NOMO-1 treated with DMSO at 0.1 percent for 48 hours (cell line): ENCODE measurements around the gene TIMP2.
"Not testable (repeated sequence)": the region's sequence is repeated elsewhere in the genome, so short reads cannot be mapped to it uniquely, and the experiment has no call there.

Experiments
- DNase-seq: peaks from one replicate; lab custom pipeline; 2025; ENCODE audit not compliant: unreplicated experiment; lab: John Stamatoyannopoulos, UW

Gene TIMP2

GRCh38 chr17:78957128-78957527 lies 31.9 kb upstream of the TIMP2 start:
- no peak for DNase-seq

GRCh38 chr17:78956254-78956653 lies 31.1 kb upstream of the TIMP2 start:
- no peak for DNase-seq

GRCh38 chr17:78954684-78955083 lies 29.5 kb upstream of the TIMP2 start:
- DNase-seq, result no peak

GRCh38 chr17:78953356-78954350 lies 28.5 kb upstream of the TIMP2 start:
- DNase-seq, result no peak

- no peak for DNase-seq
Observed at GRCh38 chr17:78952706-78953105, 27.5 kb upstream of the TIMP2 start.

- DNase-seq, result no peak
Observed at GRCh38 chr17:78951967-78952551, 26.9 kb upstream of the TIMP2 start.

- no peak for DNase-seq
Observed at GRCh38 chr17:78950870-78951269, 25.7 kb upstream of the TIMP2 start.

- DNase-seq, result no peak
Observed at GRCh38 chr17:78947235-78948149, 22.3 kb upstream of the TIMP2 start.

- no peak for DNase-seq
Observed at GRCh38 chr17:78946631-78947030, 21.4 kb upstream of the TIMP2 start.

- no peak for DNase-seq
Observed at GRCh38 chr17:78946131-78946530, 20.9 kb upstream of the TIMP2 start.

GRCh38 chr17:78945455-78945854 lies 20.3 kb upstream of the TIMP2 start:
- not testable (repeated sequence) for DNase-seq

GRCh38 chr17:78944956-78945355 lies 19.8 kb upstream of the TIMP2 start:
- DNase-seq, result no peak

- DNase-seq, result no peak
Observed at GRCh38 chr17:78944026-78944425, 18.8 kb upstream of the TIMP2 start.

GRCh38 chr17:78940708-78941107 lies 15.5 kb upstream of the TIMP2 start:
- no peak for DNase-seq

GRCh38 chr17:78940258-78940657 lies 15.1 kb upstream of the TIMP2 start:
- DNase-seq, result no peak

GRCh38 chr17:78939615-78940014 lies 14.4 kb upstream of the TIMP2 start:
- DNase-seq, result no peak

GRCh38 chr17:78937561-78937960 lies 12.4 kb upstream of the TIMP2 start:
- DNase-seq, result no peak

- no peak for DNase-seq
Observed at GRCh38 chr17:78935419-78936323, 10.5 kb upstream of the TIMP2 start.

- DNase-seq, result no peak
Observed at GRCh38 chr17:78934681-78935418, 9.7 kb upstream of the TIMP2 start.
